ENCODE data around the gene BRD9.
"Not testable (repeated sequence)": the region's sequence is repeated elsewhere in the genome, so short reads cannot be mapped to it uniquely, and the experiment has no call there.

The BRD9 gene

DNA sequence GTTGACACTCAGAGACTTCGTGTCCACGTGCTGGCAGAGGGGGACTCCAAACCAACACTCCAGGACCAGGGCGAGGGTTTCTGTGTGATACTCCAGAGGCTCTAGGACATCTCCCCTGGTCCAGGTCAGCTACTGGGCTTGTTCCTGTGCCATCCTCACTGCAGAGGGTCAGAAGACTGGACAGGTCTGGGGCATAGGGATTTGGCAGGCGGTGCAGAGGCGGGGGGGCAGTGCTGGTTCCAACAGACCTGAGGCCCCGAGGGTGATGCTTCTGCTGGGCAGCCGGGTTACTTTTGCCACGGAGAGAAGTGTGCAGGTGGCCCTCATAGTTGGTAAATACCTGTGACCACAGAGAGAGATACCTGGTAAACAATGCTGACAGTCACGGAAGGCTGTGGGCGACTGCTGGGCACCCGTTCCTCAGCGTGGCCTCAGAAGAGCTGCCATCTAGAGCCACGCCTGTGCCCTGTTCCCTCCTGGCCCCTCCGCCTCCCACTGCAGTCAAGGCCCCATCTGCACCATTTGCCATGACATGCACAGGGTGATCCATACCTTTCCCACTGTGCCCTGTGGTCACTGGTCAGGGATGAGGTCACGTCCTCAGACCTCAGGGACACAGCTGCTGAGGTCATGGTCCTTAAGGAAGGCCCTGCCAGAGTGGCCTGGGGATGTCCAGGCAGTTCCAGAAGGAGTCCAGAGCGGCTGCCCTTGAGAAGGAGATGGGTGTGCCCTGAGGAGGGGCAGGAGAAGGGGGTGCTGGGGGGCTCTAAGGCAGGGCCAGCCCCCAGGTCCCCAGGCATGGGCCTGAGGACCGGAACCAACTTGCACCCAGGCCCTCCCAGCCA, 30.1 kb upstream of the BRD9 start:
- DNase-seq (ENCODE audit: low read depth), result no peak

DNA sequence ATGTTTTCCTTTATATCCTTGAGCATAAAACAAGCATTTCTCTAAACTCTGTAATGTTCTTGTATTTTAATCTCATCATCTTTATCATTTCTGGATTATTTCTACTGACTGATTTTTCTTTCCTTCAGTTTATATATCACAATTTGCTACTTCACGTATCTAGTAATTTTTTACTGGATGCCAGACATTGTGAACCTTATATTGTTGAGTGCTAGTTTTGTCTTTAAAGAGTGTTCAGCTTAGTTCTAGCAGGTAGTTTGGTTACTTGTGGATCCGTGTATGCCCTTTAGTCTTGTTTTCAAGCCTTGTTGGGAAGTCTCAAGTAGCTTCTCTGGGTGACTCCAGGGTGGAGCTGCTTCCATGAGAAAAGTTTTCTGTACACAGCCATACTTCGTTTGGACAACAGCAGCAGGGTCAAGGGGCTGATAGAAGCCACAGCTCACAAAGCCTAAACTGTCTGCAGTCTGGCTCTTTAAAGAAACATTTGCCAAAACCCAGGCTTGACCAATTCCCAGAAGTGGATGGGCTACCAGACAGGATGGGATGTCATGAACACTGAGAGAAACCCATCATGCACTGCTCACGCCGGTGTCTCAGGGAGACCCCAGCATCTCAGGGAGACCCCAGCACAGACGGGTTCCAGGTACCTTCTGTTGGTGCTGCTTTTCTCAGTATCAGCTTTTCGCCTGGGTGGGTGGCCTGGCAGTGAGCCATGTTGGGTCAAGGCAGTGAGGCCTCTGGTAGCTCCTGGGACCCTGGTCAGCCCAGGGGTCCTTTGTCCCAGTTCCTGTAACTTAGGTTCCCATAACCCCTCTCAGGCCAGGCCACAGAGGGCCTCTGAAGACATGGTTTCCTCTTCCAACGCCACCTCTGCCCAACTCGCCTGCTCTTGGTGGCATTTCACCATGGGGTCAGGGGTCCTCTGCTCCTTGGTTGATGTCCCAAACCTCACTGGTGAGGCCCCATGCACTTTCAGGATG, 29.1 kb upstream of the BRD9 start:
- DNase-seq (ENCODE audit: low read depth), result no peak

DNA sequence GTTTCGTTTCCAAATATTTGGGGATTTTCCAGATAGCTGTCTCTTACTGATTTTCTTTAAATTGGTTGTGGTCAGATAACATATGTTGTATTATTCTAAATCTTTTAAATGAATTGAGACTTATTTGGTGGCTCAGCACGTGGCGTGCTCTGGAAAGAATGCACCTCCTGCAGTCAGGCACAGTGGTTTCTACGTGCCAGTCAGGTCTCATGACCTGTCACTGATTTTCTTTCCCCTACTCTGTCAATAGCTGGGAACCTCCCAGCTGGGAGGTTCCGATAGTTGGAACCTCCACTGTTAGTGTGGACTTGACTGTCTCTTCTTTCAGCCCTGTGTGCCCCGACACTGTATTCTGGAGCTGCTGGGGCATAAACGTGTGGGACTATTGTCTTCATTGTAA, 27.7 kb upstream of the BRD9 start:
- no peak for DNase-seq (ENCODE audit: low read depth)

DNA sequence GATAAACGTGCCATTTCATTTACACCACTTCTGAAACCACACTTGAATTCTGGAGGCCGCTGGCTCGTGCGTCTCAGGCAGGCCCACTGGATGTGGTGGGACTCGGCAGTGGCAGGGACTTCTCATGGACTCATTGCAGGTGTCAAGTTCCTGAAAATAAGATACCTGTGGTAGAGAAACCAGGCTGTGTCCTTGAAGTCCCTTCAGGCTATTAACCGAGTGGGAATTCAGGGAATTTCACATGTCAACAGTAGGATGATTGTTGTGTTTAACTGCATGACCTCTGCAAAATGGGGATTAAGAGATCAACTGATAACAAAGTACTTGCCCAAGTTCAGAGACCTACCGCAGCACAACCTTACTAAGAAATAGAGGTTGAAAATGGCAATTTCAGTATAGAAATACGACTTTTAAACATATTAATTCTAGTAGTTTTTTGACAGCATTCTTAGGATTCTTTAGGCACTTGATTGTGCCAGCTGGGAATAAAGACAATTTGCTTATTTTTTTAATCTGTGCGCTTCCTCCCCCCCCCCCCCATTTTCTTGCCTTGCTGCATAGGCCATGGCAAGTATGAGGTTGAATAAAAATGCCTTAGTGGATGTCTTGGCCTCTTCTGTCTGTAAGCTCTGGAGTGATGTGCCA, 26.9 kb upstream of the BRD9 start:
- no peak for DNase-seq (ENCODE audit: low read depth)

DNA sequence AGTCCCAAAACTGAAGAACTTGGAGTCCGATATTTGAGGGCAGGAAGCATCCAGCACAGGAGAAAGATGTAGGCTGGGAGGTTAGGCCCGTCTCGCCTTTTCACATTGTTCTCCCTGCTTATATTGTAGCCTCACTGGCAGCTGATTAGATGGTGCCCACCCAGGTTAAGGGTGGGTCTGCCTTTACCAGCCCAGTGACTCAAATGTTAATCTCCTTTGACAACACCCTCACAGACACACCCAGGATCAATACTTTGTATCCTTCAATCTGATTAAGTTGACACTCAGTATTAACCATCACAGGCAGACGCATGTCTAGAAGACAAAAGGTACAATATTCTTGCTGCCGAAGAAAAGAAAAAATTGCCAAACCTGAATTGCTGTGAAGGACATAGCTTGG, 26.1 kb upstream of the BRD9 start:
- DNase-seq (ENCODE audit: low read depth), result not testable (repeated sequence)

DNA sequence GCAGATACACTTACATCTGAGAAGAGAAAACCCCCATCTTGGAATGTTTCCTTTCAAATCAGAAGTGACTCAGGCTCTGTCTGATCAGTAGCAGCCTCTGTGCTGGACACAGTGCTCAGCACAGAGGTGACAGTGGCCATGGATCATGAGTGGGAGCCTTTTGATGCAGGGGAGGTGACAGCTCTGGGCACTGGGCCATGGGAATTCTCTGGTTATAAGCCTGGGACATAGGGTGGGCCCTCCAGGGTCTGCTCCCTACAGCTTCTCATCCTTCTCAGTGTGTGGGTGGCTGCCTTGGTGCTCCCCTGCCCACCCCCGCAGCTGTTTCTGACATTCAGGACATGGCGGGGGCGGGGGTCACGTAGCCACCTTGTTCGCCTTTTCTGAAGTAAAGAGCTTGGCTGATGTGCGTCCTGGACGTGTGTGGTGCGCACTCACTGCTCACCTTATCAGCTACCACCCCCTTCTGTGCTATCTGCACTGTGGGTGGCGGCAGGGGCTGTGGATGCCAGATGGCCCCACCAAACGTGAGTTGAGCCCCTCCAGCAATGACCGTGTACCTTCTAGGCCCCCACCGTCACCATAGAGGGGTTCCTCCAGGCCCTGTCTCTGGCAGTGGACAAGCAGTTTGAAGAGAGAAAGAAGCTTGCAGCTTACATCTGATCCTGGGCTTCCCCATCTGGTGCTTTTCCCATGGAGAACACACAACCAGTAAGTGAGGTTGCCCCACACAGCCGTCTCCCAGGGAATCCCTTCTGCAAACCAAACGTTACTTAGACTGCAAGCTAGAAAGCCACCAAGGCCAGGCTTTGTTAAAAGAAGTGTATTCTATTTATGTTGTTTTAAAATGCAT, 24.1 kb upstream of the BRD9 start:
- no peak for DNase-seq (ENCODE audit: low read depth)

DNA sequence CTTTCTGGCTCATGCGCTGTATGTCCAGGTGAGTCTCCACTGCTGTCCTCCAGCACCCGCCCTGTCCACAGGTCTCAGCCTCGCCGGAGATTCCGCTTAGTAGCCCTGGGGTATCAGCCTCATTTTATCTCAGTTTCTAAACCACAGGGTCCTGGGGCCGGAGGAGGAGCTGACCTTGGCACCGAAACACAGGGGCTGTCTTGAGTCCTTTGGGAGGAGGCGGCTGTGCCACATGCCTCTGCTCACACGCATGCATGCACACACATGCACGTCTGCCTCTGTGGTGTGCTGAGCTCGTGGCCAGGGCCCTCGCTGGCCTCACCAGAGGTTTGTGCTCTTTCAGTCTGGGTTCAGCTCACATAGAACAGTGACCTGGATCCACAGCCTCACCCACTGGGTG, 23.3 kb upstream of the BRD9 start:
- DNase-seq (ENCODE audit: low read depth), result no peak

DNA sequence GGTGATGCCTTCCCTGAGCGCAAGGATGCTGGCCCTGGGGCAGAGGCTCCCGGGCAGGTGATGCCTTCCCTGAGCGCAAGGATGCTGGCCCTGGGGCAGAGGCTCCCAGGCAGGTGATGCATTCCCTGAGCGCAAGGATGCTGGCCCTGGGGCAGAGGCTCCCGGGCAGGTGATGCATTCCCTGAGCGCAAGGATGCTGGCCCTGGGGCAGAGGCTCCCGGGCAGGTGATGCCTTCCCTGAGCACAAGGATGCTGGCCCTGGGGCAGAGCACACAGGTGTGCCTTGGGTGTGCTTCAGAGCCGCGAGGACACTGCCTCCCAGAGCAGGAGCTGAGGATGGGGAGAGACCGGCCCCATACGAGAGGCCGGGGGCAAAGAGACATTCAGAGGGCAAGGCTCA, 22.7 kb upstream of the BRD9 start:
- DNase-seq (ENCODE audit: low read depth), result not testable (repeated sequence)

DNA sequence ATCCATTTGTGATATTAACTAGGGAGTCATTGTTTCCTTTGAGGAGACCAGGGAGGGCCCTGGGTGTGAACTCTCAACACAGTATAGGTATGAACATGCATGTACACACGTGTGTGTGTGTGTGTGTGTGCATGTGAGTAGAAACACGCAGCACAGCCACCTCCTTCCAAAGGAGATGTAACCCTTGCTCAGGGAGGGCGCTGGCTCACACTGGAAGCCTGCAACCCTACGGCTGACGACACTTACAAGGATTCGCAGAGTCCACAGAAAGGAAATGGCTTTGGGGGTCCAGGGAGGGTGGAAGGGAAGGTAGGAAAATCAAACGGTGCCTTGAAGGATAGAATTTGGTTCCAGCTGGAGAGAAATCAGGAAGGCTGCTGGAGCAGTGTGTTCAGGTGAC, 22.0 kb upstream of the BRD9 start:
- DNase-seq (ENCODE audit: low read depth), result no peak

DNA sequence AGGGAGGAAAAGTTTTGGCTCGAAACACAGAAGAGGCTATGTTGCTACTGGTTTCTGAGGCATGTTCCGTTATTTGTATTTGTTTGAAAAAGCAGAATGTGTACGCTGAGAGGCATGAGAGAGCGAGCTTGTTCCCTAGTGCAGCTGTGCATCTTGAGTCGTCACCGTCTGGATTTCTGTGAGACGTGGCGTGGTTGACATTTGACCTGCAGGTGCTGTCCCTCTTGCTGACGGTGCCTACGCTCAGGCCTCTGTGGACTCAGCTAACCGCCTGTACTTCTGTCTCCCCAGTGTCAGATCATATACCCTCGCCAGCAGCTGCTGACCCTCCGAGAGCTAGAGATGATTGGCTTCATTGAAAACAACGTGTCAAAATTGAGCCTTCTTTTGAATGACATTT, 21.6 kb upstream of the BRD9 start:
- no peak for DNase-seq (ENCODE audit: low read depth)

DNA sequence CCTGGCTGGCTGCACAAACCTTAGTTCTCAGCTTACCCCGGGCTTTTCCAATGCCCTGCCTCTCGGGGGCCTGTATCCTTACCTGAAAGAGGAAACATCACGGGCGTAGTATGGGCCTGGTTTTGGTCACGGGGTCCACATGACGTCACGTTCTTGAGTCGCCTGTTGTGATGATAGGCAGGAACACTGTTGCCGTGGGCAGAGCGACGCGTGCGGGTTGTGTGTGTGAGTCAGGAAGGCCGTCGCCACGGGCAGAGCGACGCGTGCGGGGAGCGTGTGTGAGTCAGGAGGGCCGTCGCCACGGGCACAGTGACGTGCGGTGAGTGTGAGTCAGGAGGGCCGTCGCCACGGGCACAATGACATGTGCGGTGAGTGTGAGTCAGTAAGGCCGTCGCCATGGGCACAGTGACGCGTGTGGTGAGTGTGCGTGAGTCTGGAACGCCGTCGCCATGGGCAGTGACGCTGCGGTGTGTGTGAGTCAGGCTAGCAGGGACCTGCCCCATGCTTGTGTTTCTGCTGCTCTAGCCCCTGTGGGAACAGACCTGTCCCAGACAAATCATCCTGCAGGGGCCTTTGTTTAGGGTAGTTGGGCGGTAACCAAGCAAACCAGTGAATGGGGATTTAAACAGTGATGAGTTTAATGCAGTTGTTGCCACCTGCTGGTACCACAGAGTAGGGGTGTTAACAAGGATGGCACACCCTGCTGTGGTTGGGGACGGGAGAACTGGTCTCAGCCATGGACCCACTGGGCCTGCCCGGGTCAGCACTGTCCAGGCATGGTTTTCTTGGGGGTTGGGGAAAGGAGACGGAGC, 19.9 kb upstream of the BRD9 start:
- DNase-seq (ENCODE audit: low read depth), result no peak

DNA sequence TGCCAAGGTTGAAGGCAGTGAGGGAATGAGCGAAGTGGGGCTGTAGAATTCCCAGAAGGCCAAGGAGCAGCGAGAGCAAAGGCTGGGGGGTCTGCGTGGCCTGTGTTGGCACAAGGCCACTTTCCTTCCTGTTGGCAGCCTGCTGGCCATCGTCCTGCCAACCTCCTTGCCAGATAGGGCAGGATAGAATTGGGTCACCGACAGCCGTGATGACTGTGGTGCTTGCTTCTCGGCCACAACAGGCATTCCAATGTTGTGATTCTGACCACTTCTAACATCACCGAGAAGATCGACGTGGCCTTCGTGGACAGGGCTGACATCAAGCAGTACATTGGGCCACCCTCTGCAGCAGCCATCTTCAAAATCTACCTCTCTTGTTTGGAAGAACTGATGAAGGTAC, 19.0 kb upstream of the BRD9 start:
- DNase-seq (ENCODE audit: low read depth), result no peak

DNA sequence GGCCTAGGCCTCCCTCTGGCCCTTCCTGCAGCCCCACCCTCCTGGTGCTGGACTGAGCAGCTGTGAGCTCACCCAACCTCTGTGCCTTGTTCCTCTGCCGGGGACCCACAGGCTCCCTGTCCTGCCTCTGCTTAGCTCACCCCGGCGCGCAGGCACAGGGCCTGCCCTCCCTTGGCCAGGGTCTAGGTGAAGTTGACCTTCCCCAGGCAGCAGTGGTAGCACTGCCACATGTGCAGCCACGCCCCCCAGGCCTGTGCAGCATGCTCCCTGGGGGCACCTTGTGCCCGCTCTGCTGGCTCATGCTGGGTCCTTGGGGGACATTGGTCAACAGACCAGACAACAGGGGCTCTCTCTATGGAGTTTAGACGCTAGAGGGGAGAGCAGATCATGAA, 18.2 kb upstream of the BRD9 start:
- no peak for DNase-seq (ENCODE audit: low read depth)

DNA sequence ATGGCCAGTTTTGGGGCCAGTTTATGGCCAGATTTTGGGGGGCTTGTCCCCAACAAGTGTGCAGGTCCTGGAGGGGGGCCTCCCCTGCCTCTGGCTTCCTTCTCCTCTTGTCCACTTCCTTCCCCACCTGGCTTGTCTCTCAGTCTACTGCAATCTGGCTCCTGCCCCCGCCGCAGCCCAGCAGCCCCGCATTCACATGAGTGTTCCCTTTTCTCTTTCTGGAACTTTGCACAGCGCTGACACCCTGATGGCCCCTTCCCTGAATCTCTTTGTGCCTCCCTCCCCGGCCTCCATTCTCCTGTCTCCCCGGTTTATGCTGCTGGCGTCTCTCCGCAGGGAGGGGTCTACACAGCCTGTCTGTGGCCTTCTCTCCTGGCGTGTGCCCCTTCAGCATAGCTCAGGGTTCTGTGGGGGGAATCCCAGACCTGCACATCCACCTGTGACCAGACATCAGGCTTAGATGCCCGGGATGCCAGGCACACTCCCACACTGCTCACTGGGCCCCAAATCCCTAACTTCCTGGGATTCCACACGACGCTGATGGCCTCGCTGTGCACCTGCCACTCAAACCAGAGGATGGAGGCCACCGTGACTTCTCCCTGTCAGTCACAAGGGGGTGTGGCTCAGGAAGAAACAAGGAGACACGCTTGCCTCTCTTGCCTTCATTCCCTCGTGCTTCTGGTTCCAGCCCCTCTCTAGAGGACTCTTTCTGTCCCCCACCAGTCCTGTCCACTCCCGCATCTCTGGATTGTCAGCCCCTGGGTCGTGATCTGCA, 17.6 kb upstream of the BRD9 start:
- no peak for DNase-seq (ENCODE audit: low read depth)

DNA sequence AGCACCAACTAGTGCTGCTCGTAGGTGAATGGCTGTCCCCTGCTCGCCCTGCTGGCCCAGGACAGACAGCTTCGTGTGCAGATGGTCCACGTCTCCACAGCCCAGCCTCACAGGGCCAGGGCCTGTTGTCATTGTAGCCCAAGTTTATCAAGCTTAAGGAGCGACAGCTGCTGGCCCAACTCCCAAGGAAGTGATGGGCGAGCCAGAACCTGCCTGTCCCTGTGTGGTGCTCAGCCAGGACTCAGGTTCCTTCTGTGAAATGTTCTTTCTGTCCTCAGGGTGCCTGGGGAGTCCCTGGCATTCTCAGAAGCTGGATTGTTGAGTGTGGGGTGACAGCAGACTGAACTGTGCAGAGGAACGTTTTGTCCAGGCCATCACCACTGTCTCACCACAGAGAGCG, 16.5 kb upstream of the BRD9 start:
- DNase-seq (ENCODE audit: low read depth), result no peak

DNA sequence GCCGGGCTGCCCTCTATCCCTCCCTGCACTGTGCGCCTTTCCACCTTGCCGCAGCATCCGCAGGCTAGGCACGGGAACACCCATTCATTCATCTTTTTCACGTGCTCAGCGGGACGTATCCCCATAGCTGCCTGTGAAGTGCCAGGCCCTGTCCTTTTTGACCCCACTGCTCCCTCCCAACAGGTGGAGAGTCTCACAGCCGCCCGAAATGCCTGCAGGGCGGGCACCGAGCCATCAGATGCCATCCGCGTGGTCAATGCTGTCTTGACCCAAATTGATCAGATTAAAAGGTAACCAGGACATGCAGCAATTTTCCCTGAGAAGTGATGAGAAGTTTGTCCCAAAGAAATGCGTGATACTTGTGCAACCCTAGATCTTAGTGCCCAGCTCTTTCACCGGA, 15.6 kb upstream of the BRD9 start:
- no peak for DNase-seq (ENCODE audit: low read depth)

DNA sequence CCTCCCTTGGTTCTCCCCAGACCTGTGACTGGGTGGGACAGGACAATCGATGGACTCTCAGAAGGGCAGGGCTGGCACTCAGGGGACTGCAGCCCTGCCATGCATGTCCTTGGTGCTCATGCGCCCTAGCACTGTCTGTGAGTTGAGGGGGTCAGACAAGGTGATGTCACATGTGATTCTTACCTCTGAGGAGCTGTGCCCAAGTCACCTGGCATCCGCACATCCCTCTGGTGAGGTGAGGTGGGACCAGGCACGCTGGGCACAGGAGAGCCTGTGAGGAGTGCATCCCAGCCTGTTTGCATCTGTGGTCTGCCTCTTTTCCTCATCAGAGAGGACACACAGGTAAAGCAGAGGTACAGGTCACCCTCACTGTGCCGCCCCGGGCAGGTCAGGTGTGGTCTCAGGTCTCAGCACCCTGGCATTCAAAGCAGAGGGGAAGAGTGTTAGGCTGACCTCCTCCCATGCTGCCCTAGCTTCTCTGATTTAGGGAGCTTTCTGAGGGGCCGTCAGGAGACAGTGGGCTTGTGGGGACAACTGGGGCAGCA, 14.8 kb upstream of the BRD9 start:
- DNase-seq (ENCODE audit: low read depth), result no peak

DNA sequence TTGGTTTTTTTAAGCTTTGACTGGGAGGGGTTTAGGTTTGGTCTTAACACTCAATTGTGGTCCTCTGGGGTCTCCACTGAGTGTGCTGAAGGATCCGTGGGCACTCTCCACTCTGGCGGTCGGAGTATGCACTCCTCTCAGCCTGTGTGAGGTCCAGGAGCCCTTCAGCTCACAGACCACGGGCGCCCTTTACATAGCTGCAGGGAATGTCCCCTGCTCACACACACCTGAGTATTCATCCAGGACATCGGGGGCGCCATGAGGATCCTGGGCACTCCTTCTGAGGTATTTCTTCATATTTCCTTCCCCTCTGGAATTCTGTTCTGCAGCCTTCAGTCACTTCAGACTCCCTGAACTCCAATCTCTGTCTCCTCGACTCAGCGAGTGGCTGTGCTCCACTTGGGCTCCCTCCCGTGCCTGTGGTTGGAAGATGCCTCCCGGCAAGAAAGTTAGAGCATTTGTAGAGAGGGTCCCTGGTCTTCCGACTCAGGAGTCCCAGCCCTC, 12.6 kb upstream of the BRD9 start:
- DNase-seq (ENCODE audit: low read depth), result no peak

DNA sequence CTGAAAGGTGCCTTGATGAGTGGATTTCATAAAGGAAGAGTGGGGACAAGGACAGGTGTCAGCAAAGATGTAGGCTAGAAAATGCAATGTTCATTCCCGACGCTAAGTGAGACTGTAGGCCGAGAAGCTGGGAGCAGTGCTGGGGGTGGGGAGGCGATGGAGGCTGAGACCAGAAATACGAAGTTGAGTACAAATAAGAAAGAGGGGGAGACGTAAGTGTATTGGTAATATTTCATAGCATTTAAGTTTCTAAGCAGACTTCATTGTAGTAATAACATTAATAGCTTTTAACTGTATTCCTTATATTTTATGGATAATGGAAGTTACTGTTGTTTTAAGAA, 11.1 kb upstream of the BRD9 start:
- DNase-seq (ENCODE audit: low read depth), result no peak

Data from stimulated activated CD8-positive, alpha-beta memory T cell treated with anti-CD3 and anti-CD28 coated beads, Interleukin-15, amount 100 ng/mL, for 1 hour (primary cell).